Mucosa of gallbladder (tissue), 1 donor: ENCODE results near the gene NAA15. TPM values are rescaled to one million over a fixed set of nuclear protein-coding genes. Genes with fewer than 3 reads are reported as not detected.
"Not testable (repeated sequence)": the region's sequence is repeated elsewhere in the genome, so short reads cannot be mapped to it uniquely, and the experiment has no call there.

ENCODE experiments used
- DNase-seq: peaks from one replicate; pipeline ENCODE4 v3.0.0-alpha.2; 2020; ENCODE audit warnings: low spot score
- total RNA-seq: library from RNA; stranded (reverse); gene quantifications from one replicate; pipeline ENCODE4 v1.2.1, GENCODE V29; 2021
- donor health status: DM: no; HTN: no; CAD: no.

Gene NAA15
- total RNA-seq = 26.0 TPM

- DNase-seq = peak; percentile 98
Measured at GRCh38 chr4:139301113-139301820, at the start of gene NAA15. TSS of gene NAA15 (plus strand) at chr4:139301505. CDS start at chr4:139301778, 273 bp downstream.

DNA sequence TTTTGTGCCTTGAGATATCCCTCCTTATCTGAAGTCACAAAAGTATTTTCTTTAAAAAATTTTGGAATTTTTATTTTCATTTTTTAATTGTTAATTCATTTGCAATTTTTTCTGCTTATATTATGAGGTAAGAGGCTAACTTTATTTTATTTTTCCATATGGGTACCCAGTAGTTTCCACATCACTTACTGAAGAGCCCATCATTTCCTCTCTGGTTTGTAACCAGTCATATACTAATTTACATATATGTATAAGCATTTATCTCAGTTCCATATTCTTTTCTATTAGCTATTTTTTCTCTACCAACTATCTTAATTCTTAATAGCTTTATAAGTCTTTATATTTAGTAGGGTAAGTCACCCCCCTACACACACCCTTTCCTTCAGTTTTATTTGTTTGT is 48.3 kb upstream of the NAA15 start:
- no peak for DNase-seq

GRCh38 chr4:139253713-139254112 is 47.6 kb upstream of the NAA15 start:
- no peak for DNase-seq

GRCh38 chr4:139255581-139255980 is 45.7 kb upstream of the NAA15 start:
- not testable (repeated sequence) for DNase-seq

DNA sequence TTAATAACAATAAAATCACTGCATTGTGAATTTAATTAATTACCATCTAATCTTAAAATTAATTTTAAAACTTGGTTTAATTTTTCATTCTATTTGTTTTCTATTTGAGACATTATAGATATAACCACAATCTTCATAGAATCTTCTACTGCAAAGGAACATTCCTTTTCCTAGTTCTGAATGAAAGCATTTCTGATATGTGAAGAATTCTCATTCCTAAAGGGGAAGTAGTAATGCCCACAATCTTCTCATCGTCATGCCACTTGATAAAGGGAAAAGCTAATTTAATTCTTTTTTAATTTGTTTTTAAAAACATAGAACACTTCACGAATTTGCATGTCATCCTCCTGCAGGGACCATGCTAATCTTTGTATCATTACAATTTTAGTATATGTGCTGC is 45.0 kb upstream of the NAA15 start:
- DNase-seq = no peak

- no peak for DNase-seq
Measured at GRCh38 chr4:139265654-139266053, 35.7 kb upstream of the NAA15 start.

DNA sequence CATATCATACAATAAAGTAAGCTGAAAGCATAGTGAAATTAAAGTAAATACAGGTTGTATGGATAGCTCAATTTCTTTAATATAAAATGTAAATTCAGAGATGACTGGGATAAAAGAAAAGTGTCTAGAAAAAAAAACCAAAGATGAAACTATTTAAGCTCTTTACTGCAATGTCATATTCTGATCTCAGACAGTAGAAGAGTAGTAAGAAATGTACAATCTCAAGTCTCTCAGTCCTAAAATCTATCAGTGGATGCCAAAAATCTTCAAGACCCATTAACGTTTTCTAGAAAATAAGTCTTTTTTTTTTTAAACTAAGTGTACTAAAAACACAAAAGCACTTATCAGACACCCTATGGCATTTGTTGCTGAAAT is 35.1 kb upstream of the NAA15 start:
- no peak for DNase-seq

DNA sequence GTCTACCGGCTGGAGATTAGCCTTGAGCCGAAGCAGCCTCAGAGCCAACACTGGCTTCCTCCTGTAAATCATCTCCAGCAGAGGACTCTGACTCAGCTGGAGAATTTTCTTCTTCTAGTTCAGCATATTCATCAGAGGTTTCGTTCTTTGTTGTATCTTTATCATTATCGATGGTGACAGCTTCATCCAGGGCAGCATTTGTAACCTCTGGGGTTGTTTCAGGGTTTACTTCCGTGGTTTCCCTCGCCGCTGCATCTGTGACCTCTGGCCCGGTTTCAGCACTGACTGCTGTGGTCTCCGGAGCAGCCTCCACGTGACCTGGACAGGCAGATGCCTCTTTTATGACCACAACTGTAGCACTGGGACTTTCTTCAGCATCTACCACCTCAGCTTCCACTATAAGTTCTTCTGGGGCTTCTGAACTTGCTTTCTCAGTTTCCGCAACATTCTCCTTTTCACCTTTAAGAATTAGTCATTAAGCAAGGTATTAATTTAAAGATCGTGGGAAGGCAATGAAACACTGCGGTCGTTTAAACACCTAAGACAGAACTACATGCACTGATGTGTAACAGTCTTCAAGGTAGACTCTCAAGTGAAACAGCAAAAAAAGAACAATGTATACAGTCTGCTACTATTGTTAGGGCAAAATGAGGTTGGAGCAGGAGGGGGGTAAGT is 34.6 kb upstream of the NAA15 start:
- peak; percentile 71 for DNase-seq

DNA sequence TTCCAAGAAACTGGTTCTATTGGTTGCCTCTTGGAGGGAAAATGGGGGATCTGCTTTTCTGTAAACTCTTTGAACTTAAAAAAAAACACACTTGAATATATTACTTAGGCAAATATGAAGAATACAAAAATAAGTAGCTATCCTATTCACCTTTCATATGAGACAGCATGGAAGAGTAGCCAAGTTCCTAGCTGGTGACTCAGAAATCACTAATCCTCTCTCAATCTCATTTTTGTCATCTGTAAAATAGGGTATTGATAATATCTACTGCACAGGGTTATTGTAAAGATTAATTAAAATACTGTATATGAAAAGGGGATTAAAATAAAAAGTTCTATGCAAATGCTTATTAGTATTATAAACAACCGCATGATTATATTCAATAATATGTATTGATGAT is 34.0 kb upstream of the NAA15 start:
- no peak for DNase-seq

DNA sequence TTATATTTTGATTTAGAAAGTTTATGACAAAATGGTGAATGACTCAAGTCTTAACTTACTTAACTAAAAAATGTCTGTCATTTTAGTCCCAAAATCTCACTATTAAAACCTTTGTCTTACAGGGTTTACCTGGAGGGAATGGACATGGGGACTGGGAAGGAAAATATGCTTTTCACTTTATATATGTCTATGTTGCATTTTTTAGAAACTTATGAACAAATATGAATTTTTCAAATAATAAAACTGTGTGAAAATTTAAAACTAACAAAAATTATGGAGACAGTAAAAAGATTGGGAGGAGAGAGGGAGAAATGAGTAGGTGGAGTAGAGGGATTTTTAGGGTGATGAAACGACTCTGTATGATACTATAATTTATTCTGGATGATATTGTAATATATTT is 27.5 kb upstream of the NAA15 start:
- DNase-seq = no peak

GRCh38 chr4:139274790-139275189 is 26.5 kb upstream of the NAA15 start:
- no peak for DNase-seq

DNA sequence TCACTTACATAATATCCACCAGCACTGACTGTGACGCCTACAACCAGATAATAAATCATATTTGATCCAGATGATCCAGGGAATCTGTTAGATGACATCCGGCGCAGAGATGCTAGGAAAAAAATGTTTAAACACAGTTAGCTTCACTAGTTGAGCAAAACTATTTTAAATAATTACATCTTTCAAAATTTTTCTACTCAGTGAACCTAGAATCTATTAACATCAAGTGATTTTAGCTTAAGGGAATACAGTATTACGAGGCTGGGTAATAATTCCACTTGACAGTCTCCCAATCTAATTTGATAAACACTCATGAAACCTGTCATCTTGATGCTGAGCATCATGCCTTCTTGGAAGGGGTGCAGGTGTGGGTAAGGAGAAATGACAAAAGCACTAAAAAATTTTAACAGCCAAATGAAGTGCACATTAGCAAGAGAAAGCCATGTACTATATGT is 26.0 kb upstream of the NAA15 start:
- no peak for DNase-seq

GRCh38 chr4:139278485-139278884 is 22.8 kb upstream of the NAA15 start:
- no peak for DNase-seq

- no peak for DNase-seq
Measured at GRCh38 chr4:139278912-139279759, 22.2 kb upstream of the NAA15 start.

DNA sequence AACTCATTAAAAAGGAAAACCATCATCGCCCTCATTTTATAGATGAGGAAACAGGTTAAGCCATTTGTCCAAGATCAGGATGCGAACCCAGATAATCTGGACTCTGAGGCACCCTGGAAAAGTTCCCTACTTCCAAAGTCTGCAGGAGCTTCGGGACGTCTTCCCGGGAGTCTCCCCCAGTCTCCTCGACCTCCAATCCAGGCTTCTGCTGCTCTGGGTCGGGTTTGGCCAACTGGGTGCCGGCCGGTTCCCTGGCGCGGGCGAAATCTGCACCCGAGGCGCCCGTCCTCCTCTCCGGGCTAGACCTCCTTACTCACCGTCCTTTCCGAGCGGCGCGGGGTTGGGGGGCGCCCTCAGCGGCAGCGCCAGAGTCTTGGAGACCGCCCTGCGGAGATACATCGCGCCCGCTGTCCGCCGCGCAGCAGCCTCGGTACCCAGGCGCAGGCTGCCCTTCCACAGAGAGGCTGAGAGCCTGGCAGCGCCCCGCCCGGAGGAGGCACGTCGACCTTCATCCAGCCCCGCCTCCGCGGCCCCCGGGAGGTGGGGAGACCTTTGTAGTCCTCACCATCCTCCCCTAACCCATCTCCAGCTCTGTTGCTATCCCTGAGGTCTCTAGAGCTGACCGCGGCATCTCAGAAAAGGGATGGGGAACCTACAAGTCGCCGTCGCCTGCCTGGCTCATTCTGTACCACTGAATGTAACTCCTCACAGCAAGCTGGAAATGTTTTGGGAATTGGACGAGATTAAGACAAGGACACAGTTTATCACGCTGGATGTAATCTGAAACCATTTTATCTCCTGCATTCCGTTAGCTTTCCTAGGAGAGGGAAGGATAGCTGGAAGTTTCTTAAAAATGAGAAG is 21.3 kb upstream of the NAA15 start, which contains the start of gene MGARP:
Gene MGARP (minus strand): TSS at position 466 of the 861 bp plus-strand sequence. CDS start 67 bp downstream, at position 399.
- DNase-seq = no peak

GRCh38 chr4:139282065-139282720 is 19.1 kb upstream of the NAA15 start:
- DNase-seq = no peak

- DNase-seq = no peak
Measured at GRCh38 chr4:139282721-139283075, 18.6 kb upstream of the NAA15 start.

DNA sequence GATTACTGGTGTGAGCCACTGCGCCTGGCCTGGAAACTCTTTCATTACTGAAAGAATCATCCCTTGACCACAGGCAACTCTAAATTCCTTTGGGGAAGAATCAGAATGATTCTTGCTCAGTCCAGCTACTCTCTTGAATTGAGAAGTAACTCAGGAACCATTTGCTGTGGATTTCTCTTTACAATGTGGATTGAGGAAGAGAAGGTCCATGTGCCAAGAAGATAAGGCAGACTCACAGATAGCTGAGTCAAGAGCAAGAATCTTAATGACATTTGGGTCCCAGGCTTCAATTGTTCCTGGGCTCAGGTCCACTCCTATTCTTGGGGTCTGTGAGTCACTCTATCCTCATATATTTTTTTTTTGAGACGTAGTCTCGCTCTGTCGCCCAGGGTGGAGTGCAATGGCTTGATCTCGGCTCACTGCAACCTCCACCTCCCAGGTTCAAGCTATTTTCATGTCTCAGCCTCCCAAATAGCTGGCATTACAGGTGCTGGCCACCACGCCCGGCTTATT is 15.1 kb upstream of the NAA15 start:
- no peak for DNase-seq

DNA sequence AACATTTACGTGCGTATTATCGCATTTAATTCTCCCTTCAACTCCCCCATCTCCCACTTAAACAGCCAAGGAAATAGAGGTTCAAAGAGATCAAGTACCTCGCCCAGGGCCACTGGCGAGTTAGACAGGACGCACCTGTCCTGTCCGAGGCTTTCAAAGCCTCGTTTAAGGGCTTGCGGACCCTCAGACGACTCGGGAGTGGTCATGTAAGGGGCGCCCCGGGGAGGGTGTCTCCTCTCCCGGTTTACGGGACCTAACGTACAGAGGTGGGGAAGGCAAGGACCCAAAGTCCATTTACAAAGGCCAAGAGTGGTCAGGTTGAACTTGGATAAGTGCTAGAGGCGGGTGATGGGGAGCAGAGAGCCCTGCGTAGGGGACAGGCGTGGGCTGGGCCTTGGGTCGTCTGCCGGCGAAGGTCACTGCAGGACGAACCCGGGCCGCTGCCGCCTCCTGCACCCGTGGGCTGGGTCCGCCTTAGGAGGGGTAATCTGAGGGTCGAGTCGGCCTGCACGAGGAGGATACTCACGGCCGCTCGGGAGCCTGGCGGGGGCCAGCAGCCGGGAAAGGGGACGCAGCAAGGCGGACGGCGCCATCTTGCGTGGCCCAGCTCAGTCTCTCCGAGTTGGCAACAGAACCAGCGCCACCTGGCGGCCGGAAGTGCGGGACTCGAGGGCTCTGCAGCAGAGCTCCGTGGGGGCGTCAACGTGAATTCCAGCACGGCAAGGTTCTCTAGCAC is 5.9 kb upstream of the NAA15 start:
- peak; percentile 97 for DNase-seq

DNA sequence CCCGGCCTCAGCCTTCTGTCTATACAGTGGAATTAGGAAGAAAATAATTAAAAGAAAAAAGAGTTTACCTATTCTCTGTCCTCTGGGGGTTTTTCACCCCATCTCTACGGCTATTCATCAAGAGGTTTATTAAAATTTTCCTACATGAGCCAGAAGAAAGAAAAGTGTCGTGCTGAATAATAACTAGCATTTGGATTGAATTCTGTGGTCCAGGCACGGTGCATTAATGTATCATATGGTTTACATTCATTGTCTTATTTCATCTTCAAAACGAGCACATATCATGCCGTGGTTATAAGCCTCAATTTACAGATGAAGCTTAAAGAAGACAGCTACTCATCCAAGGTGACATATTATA is 5.4 kb upstream of the NAA15 start:
- no peak for DNase-seq
